AG09319 (cell line): ENCODE measurements around the gene CGB2.
"Not testable (repeated sequence)": the region's sequence is repeated elsewhere in the genome, so short reads cannot be mapped to it uniquely, and the experiment has no call there.

Experiments used
- DNase-seq: peaks from one replicate; pipeline ENCODE4 v3.0.0-alpha.2; 2010; ENCODE audit warnings: low read depth; ENCODE audit errors: extremely low read depth
- CTCF ChIP-seq: IDR thresholded peaks from 2 replicates; pipeline ENCODE4 v1.5.1; 2011; ENCODE audit warnings: low read depth, mild to moderate bottlenecking, inconsistent platforms, low read length, moderate library complexity

CGB2 gene

DNA sequence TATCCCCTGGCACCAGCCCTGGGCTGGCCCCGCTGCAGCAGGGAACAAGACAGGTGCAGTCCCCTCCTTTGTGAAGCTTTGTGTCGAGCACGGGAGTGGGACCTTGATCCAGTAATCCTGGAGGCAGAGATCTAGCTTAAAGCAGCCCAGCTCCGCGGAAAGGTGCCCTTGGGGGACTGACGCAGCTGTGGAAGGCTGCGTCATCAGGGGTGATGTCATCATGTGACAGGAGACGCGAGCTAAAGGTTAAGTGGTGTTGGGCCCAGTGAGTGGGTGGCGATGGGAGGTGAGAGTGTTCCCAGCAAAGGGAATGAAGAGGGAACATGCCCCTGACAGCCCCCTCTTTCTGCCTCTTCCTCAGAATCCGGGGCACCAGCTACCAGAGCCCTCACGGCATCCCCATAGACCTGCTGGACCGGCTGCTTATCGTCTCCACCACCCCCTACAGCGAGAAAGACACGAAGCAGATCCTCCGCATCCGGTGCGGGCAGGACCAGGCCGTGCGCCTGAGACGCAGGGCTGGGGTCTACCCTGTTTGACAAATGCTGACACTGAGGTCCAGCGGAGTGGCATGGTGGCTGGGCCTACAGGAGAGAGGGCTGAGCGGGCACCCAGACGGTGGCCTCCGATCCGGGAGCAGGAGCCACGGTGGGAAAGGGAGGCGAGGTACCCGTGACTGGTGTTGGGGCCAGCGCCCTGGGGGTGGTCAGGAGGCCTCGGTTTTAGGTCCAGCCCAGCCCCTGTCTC lies 17.4 kb upstream of the CGB2 start:
- no peak for TF ChIP-seq CTCF
- DNase-seq, result no peak

DNA sequence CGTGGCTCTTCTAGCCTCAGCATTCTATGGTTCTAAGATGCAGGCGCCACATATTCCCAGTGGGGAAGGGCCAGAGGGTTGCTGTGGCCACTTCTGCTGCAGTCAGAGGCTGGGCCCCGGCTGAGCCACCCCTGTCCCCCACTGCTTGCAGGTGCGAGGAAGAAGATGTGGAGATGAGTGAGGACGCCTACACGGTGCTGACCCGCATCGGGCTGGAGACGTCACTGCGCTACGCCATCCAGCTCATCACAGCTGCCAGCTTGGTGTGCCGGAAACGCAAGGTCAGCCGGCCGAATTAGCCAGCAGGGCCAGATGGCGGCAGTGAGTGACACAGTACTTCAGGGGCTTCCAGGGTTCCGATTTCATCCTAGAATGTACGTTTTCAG lies 16.8 kb upstream of the CGB2 start:
- TF ChIP-seq CTCF, result no peak
- DNase-seq, result no peak

DNA sequence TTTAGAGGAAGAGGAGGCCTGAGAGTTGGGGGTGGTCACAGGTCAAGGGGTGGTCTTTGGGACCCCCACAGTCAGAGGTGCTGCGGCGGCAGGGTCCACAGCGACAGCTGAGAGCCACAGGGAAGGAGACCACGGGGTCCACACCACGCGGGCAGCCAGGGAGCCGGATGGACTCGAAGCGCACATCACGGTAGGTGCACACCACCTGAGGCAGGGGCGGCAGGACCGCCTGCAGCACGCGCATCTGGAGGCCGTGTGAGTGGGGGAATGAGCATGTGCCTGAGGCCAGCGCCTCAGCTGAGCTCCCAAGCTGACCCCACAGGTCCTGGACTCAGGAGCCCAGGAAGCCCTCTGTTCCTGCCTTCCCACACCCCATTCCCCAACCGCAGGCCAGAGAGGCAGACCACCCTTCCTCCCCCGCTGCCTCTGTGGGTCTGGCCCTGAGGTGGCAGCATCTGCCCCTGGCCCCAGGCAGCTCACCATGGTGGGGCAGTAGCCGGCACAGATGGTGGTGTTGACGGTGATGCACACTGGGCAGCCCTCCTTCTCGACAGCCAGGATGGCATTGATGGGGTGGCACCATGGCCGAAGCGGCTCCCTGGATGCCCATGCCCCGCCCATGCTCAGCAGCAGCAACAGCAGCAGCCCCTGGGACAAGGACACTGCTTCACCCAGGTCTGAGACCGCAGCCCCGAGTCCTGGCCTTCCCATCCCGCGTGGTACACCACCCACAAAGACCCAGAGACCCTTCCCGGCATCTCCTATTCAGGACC lies 15.4 kb upstream of the CGB2 start:
- TF ChIP-seq CTCF, result no peak
- DNase-seq, result no peak

GRCh38 chr19:49017041-49017665 lies 14.5 kb upstream of the CGB2 start, which contains the start of gene LHB:
TSS of gene LHB (minus strand) at chr19:49017091. CDS start at chr19:49017081, 10 bp downstream.
- no peak for DNase-seq
- no peak for TF ChIP-seq CTCF

GRCh38 chr19:49017666-49018351 lies 13.9 kb upstream of the CGB2 start:
- DNase-seq, result no peak
- TF ChIP-seq CTCF, result peak; percentile 55

- not testable (repeated sequence) for DNase-seq
Observed at GRCh38 chr19:49018388-49019241, 13.1 kb upstream of the CGB2 start.

- no peak for DNase-seq
- TF ChIP-seq CTCF, result peak; percentile 6
Observed at GRCh38 chr19:49019242-49019932, 12.3 kb upstream of the CGB2 start.
